Left ventricle myocardium superior (tissue), 1 donor: Measurements from ENCODE around the gene UBA6. TPM values are rescaled to one million over a fixed set of nuclear protein-coding genes. Genes with fewer than 3 reads are reported as not detected.
A peak's percentile ranks its signal among the peaks of the same experiment; 100 is the strongest.
"Not testable (repeated sequence)": the region's sequence is repeated elsewhere in the genome, so short reads cannot be mapped to it uniquely, and the experiment has no call there.

Source experiments
- ATAC-seq: fragments of 200-7000 bp; cut with Tn5 transposase; one replicate; pipeline ENCODE4 v1.9.1; 2020; ENCODE audit warnings: mild to moderate bottlenecking, moderate library complexity
- DNase-seq: peaks from one replicate; pipeline ENCODE4 v3.0.0-alpha.2; 2020
- intact Hi-C: fragments of 100-400 bp; cut with micrococcal nuclease; formaldehyde crosslinking; loops from one replicate; pipeline ENCODE4 v1.11.0; 2022
- long read RNA-seq: library from polyadenylated mRNA; unstranded; transcript quantifications from one replicate; pipeline ENCODE4 v2.0.0, GENCODE V29; 2021
- total RNA-seq: library from RNA; stranded (reverse); fragmentation: NEBNext Ultra II Directional; extraction: Animal tissue kit (Norgen Biotek cat#: 25700); gene quantifications from one replicate; pipeline ENCODE4 v1.2.1, GENCODE V29; 2021
- donor health status: DM: no; HTN: yes; CAD: no; lungs with severe emphysema.

Gene UBA6
- total RNA-seq = 19.1 TPM
- long read RNA-seq, full-length matches to known transcripts = 10 of 11 reads
- long read RNA-seq, partial matches to known transcripts = 0 of 11 reads
- long read RNA-seq, other reads (novel, unspliced or antisense) = 1 of 11 reads

GRCh38 chr4:67700738-67701516 is at the start of gene UBA6:
Gene UBA6, minus strand, starts transcription at chr4:67701155. Its CDS starts 36 bp downstream, at chr4:67701119.
- intact Hi-C loops = no loop called here

GRCh38 chr4:67750691-67751090 is 49.7 kb upstream of the UBA6 start:
- no peak for DNase-seq
- ATAC-seq = no peak
- intact Hi-C loops = no loop called here

More at GRCh38 chr4:67700738-67701516, at the start of gene UBA6:
- peak; percentile 96 for DNase-seq
- ATAC-seq = peak; percentile 100

- no peak for DNase-seq
- intact Hi-C loops = no loop called here
- ATAC-seq = no peak
Measured at GRCh38 chr4:67749286-67749685, 48.3 kb upstream of the UBA6 start.

GRCh38 chr4:67746797-67747495 is 46.0 kb upstream of the UBA6 start:
- no peak for DNase-seq
- no peak for ATAC-seq
- intact Hi-C loops = no loop called here

GRCh38 chr4:67744561-67745283 is 43.8 kb upstream of the UBA6 start:
- ATAC-seq = no peak
- intact Hi-C loops = no loop called here
- no peak for DNase-seq

GRCh38 chr4:67743194-67743593 is 42.2 kb upstream of the UBA6 start:
- intact Hi-C loops = no loop called here
- ATAC-seq (no peak), DNase-seq (no peak)

- intact Hi-C loops = no loop called here
- ATAC-seq = no peak
- DNase-seq = no peak
Measured at GRCh38 chr4:67736262-67736661, 35.3 kb upstream of the UBA6 start.

GRCh38 chr4:67735325-67735724 is 34.4 kb upstream of the UBA6 start:
- intact Hi-C loops = no loop called here
- ATAC-seq (no peak), DNase-seq (no peak)

- DNase-seq, ATAC-seq, intact Hi-C loops: not testable (repeated sequence)
Measured at GRCh38 chr4:67730511-67730910, 29.6 kb upstream of the UBA6 start.

GRCh38 chr4:67727124-67727850 is 26.3 kb upstream of the UBA6 start:
- intact Hi-C loops = no loop called here
- ATAC-seq (no peak), DNase-seq (no peak)

GRCh38 chr4:67725981-67726380 is 25.0 kb upstream of the UBA6 start:
- intact Hi-C loops = no loop called here
- ATAC-seq (no peak), DNase-seq (no peak)

- no peak for ATAC-seq
- intact Hi-C loops = no loop called here
- no peak for DNase-seq
Measured at GRCh38 chr4:67725132-67725531, 24.2 kb upstream of the UBA6 start.

GRCh38 chr4:67723949-67724348 is 23.0 kb upstream of the UBA6 start:
- DNase-seq (no peak), ATAC-seq (no peak)
- intact Hi-C loops = no loop called here

- ATAC-seq (no peak), DNase-seq (no peak)
- intact Hi-C loops = no loop called here
Measured at GRCh38 chr4:67723341-67723740, 22.4 kb upstream of the UBA6 start.

- ATAC-seq (no peak), DNase-seq (no peak)
- intact Hi-C loops = no loop called here
Measured at GRCh38 chr4:67721770-67722597, 21.0 kb upstream of the UBA6 start.

- ATAC-seq (no peak), DNase-seq (no peak)
- intact Hi-C loops = no loop called here
Measured at GRCh38 chr4:67721315-67721769, 20.4 kb upstream of the UBA6 start.

- intact Hi-C loops = no loop called here
- ATAC-seq (no peak), DNase-seq (no peak)
Measured at GRCh38 chr4:67719953-67720617, 19.1 kb upstream of the UBA6 start.

- intact Hi-C loops = no loop called here
- ATAC-seq (no peak), DNase-seq (no peak)
Measured at GRCh38 chr4:67718848-67719247, 17.9 kb upstream of the UBA6 start.
